EH (cell line): ENCODE measurements around the gene MPND.
A peak's percentile ranks its signal among the peaks of the same experiment; 100 is the strongest.

Experiments used
- DNase-seq: peaks from one replicate; pipeline ENCODE4 v3.0.0-alpha.2; 2015; ENCODE audit warnings: low read depth

MPND gene

GRCh38 chr19:4379383-4380253, 36.3 kb downstream of the MPND start:
- peak; percentile 50 for DNase-seq

- DNase-seq: no peak
Measured at GRCh38 chr19:4380254-4380727, 36.9 kb downstream of the MPND start.

GRCh38 chr19:4385291-4386040, 42.1 kb downstream of the MPND start:
- DNase-seq: no peak

GRCh38 chr19:4386041-4386782, 42.9 kb downstream of the MPND start:
- DNase-seq: no peak

DNA sequence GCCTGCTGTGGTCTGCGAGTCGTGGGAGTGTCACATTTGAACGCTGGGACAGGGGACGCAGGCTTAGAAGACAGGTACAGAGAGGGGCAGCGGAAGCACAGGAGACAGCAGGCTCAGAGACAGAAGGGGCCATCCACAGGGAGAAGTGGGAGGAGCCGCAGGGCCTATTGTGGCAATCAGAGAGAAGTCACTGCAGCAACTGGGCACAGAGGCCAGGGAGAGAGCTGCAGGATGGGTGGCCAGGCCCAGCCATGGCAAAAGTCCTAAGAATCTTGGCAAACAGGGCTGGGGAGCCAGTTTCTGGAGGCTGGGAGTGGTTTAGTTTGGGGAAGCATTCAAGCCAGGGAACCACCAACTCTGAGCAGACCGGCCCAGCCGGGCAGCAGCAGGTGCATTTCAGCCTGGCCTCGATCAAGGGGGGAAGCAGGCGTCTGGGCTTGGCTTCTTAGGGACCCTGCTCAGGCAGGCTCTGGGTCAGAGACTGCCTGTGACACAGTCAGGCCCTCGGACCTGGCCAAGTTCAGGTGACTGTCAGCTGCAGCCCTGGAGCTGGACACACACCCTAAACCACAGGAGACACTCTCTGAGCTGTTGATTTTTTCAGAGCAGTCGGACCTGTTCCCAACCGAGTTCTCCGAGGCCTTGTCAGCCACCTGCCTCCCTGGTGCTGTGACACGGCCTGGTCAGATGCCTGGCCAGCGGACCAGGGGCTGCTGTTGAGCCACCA, 45.1 kb downstream of the MPND start:
- no peak for DNase-seq

- no peak for DNase-seq
Measured at GRCh38 chr19:4389064-4389375, 45.7 kb downstream of the MPND start.

DNA sequence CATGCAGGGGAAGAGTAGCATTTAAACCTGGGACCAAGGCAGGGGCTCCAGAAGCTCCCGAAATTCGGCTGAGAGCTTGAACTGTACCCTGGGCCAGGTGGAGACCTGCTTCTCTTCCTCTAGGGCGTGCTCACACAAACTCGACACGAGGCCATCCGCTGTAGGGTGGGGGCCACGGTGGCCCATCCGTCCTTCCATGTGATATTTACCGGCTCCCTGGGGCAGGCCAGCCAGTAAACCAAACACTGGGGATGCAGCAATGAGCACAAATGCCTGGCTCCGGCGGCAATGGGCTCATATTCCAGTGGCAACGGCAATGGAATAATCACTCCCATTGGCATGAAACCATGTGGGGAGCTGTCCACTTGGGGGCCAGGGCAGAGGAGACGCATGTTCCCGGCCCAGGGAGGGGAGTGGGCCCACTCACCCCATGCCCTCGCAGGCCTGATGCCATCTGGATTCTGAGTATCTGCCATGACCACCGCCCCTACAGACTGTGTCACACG, 46.2 kb downstream of the MPND start:
- DNase-seq: no peak

GRCh38 chr19:4390017-4390566, 46.7 kb downstream of the MPND start:
- DNase-seq: peak; percentile 72

DNA sequence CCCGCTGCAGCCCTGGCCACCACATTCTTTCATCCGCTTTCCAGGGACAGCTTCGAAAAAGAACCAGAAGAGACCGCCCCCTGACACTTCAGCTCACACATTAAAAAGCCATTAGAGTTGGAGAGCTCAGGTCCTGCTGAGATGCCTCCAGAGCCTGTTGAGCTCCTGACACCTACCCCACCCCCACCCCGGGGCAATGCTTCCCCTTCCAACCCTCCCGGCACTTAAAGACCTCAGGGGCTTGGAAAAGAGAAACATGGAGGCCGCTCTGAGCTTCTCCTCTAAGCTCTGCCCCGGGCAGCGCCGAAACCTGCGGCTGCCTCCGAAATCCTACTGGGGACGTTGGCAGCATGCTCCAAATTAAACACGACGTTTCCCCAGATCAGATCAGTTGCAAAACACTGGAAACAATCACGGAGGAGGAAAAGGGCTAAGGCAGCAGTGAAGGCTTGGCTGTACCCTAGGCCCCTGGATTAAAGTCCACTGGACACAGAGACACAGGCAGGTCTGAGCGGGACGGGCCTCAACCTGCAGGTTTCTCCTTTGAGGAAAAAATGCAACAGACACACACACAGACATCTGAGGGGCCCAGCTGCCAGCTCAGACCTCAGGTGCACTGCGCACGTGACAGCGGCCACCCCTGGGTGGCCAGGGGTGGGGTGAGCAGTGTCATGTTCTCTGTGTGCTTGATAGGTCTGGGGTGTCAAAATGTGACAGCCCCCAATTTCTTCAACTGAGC, 47.4 kb downstream of the MPND start:
- peak; percentile 56 for DNase-seq

DNA sequence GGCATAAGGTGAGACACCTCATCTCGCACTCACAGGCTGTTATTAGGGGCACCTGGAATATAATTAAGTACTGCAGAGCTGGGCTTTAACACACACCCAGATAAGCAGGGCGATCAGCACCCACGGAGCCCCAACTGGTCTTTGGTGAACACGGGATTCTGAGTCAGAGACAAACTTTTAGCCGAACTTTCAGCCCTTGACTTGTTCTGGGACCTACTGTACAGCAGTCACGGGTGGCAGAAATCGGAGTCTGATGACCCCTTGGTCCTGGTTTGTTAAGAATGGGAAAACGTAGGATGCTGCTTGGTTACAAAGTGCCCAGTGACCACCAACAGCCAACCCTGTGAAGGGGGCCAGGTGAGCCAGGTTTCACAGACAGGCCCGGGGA, 47.9 kb downstream of the MPND start:
- DNase-seq: no peak

DNA sequence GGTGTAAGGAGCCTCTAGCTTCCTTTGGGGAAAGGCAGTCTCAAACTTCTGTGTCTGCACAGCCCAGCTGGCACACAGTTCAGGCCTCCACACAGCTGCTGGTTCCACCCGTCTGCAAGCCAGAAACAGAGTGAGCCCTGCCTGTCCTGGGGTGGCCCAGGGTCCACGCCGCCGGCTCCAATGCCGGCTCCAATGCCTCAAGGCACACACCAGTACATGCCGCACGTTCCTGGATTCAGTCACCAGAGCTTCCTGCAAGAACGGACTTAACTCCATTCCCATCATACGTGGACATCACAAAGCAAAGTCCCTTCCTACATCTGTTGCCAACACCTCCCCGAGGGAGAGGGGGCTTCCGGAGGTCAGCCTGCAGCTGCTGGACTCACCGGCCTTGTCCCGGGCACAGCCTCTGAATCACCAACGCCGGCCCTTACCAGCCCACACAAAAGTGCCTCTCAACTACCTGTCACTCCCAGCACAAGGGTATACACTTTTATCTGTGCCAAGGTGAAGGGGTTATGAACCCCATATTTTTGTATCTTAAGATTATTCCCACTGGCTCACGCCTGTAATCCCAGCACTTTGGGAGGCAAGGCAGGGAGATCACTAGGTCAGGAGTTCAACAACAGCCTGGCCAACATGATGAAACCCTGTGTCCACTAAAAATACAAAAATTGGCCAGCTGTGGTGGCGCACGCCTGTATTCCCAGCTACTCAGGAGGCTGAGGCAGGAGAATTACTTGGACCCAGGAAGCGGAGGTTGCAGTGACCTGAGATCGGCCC, 48.5 kb downstream of the MPND start:
- DNase-seq: peak; percentile 94

DNA sequence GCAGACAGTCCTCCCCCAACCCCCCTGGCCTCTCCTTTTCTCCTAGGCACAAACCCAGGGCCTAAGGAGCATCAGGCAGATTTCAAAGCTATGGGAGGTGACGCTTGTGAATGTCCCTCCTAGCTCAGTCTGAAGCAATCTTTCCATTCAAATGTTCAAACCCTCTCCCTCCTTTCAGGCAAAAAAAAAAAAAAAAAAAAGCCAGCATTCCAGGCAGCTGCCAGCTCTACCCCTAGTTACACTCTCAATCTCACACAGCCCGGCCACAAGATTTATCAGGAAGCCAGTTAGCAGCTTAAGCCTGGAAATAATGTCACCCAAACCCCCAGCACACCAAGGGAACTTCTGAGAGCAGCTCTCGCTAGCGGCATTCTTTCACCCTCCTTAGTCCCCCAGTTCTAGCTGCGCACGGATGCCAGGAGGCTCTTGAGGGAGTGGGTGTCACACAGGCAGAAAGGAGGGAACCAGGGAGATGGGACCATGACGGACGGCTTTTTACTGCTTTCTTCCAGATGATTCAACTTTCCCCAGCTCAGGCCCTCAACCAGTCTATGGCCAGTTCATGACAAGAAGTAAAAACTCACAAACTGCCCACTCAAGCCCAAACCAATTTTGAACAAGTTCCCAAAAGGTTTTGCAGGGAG, 50.7 kb downstream of the MPND start:
- DNase-seq: peak; percentile 46

GRCh38 chr19:4396949-4397783, 53.8 kb downstream of the MPND start:
- DNase-seq: no peak

DNA sequence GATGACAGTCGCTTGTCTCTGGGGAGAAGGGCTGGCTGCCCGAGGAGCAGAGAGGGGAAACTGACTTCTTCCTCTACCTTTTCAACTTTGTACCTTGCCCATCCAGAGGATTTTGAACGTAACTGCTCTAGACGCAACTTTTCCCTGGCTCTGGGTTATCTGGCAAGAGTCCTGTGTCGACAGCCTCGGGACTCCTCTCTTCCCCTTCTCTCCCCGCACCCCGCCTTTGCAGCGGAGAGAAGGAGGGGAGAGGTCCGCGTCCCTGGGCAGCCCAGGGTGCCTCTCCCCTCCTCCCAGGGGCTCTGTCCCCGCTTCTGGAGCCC, 56.4 kb downstream of the MPND start:
- DNase-seq: peak; percentile 40

DNA sequence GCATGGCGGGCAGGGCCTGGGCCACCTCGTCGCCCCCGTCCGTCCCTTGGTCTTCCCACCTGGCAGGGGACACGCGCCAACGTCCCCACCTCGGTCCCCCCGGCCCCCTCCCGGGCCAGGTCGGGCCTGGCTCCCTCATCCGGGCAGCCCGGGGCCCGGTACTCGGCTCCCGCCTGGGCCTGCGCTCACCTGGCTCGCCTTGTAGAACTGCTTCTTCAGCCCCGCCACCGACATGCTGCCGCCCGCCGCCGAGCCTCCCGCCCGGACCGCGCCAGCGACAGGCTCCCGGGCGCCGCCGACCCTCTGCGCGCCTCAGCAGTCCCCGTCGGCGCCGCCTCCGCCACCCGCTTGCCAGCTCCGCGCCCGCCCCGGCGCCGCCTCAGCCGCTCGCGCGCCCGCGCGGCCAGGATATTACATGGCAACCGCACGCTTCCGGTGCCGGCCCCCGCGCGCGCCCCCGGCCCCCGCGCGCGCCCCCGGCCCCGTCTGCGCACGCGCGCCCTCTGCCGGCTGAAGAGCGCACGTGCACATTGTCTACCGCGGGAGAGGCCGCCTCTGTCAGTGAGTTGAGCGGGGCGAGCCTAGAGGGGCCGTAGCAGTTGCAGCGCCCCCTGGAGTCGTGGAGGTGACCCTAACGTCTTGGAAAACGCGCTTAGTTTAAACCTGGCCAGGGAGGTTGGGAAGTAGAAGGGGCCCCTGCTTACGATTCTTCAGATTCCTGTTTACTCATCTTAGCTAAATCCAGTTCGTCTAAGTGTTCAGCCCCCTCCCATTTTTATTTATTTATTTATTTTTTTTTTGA, 57.0 kb downstream of the MPND start, which contains the start of gene SH3GL1:
TSS of gene SH3GL1 (minus strand) at position 413 of the 802 bp plus-strand sequence. CDS start at position 234, 179 bp downstream.
- DNase-seq: peak; percentile 85

DNA sequence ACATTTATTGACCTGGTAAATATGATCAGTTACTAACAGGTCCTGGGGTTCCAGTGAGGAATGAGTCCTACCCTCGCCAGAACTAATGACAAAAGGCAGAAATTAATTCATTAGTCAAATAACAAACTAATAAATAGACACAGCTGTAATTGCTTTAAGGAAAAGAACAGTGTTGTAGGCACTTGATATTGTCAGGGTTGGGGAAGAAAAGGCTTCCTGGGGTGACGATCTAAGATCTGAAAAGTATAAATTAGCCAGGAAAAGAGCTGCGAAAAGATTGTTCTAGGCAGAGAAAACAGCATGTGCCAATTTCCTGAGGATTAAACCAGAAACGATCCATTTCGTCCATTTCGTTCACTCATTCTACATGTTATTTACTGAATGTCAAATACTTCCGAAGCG, 58.4 kb downstream of the MPND start:
- no peak for DNase-seq

DNA sequence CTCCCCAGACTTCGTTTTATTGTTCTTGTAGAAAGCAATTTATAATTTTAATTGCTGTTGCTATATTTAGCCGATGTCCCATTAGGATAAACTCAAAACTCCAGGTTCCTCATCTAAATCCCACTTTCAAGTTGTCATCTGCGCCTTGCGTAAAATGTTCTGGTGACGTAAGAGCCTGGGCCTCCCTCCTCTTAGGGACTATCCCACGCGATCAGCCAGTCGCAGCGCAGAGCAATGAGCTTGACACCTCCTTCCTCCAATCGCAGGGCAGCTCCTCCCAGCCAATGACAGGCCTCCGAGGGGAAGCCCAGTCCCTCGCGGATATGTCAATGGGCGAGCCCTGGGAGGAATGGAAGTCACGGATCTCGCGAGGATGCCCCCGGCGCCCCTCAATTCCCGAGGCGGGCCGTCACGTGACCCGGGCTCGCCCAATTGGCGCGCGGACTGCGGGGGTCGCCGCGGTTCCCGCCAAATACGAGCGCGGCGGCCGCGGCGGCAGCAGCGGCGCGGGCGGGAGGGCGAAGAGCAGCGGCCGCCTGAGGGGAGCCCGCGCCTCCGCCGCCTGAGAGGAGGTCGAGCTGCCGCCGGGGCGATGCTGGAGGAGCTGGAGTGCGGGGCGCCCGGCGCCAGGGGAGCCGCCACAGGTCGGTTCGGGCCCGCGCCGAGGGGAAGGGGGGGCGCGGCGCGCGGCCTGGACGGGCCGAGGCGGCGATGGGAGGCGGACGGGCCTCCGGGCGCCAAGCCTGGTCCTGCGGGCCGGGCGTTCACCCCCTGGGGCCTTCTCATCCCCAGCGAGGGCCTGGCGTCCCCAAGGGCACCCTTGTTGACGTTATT, 59.0 kb downstream of the MPND start, which contains the start of gene CHAF1A:
TSS of gene CHAF1A (plus strand) at position 470 of the 834 bp plus-strand sequence. CDS start at position 593, 123 bp downstream.
- peak; percentile 100 for DNase-seq
